ENCODE measurements around the gene GRIN3A.

Gene GRIN3A

GRCh38 chr9:101705135-101705661 lies 33.2 kb downstream of the GRIN3A start:
- no peak for DNase-seq
- no peak overlapping the region for H3K4me3 ChIP-seq (ENCODE audit: low read depth, low read length)
- TF ChIP-seq CTCF (IDR thresholded peaks at IDR 0.05; ENCODE audit: low read depth, low read length, missing control alignments) = peak; percentile 24
- no peaks in the 10 kb centered on the region for H3K27me3 ChIP-seq (replicated peaks)
- H3K36me3 ChIP-seq (replicated peaks) = no peaks in the 10 kb centered on the region
- in situ Hi-C loops (cut with HindIII; ENCODE audit: low pct_ligation_motif_present, low sequenced_read_pairs) = no loop called here
- no peak overlapping the region for H3K27ac ChIP-seq

- Histone ChIP-seq H3K36me3 (replicated peaks) (no peaks in the 10 kb centered on the region), H3K4me3 (ENCODE audit: low read depth, low read length) (no peak overlapping the region), H3K27me3 (replicated peaks) (no peaks in the 10 kb centered on the region), H3K27ac (no peak overlapping the region)
- in situ Hi-C loops (cut with HindIII; ENCODE audit: low pct_ligation_motif_present, low sequenced_read_pairs) = no loop called here
- no peak for DNase-seq
- TF ChIP-seq CTCF (IDR thresholded peaks at IDR 0.05; ENCODE audit: low read depth, low read length, missing control alignments) = no peak
Measured at GRCh38 chr9:101702257-101702656, 36.2 kb downstream of the GRIN3A start.

GRCh38 chr9:101693546-101694336 lies 44.7 kb downstream of the GRIN3A start:
- Histone ChIP-seq H3K27me3 (replicated peaks) (no peaks in the 10 kb centered on the region), H3K27ac (no peak overlapping the region), H3K4me3 (ENCODE audit: low read depth, low read length) (no peak overlapping the region), H3K36me3 (replicated peaks) (no peaks in the 10 kb centered on the region)
- in situ Hi-C loops (cut with HindIII; ENCODE audit: low pct_ligation_motif_present, low sequenced_read_pairs) = no loop called here
- no peak for TF ChIP-seq CTCF (IDR thresholded peaks at IDR 0.05; ENCODE audit: low read depth, low read length, missing control alignments)
- DNase-seq = no peak

GRCh38 chr9:101691657-101692056 lies 46.8 kb downstream of the GRIN3A start:
- no peak for DNase-seq
- H3K27me3 ChIP-seq (replicated peaks) = no peaks in the 10 kb centered on the region
- no peak for TF ChIP-seq CTCF (IDR thresholded peaks at IDR 0.05; ENCODE audit: low read depth, low read length, missing control alignments)
- H3K27ac ChIP-seq = no peak overlapping the region
- in situ Hi-C loops (cut with HindIII; ENCODE audit: low pct_ligation_motif_present, low sequenced_read_pairs) = no loop called here
- H3K36me3 ChIP-seq (replicated peaks) = no peaks in the 10 kb centered on the region
- no peak overlapping the region for H3K4me3 ChIP-seq (ENCODE audit: low read depth, low read length)

- H3K4me3 ChIP-seq (ENCODE audit: low read depth, low read length) = no peak overlapping the region
- H3K27ac ChIP-seq = no peak overlapping the region
- no peak for DNase-seq
- H3K36me3 ChIP-seq (replicated peaks) = no peaks in the 10 kb centered on the region
- TF ChIP-seq CTCF (IDR thresholded peaks at IDR 0.05; ENCODE audit: low read depth, low read length, missing control alignments) = no peak
- in situ Hi-C loops (cut with HindIII; ENCODE audit: low pct_ligation_motif_present, low sequenced_read_pairs) = no loop called here
- no peaks in the 10 kb centered on the region for H3K27me3 ChIP-seq (replicated peaks)
Measured at GRCh38 chr9:101689039-101689438, 49.4 kb downstream of the GRIN3A start.

All from brain microvascular endothelial cell (primary cell).